HCT116 (cell line): ENCODE results near the gene LRCH2. TPM values are rescaled to one million over a fixed set of nuclear protein-coding genes. Genes with fewer than 3 reads are reported as not detected.

Experiments
- ATAC-seq: fragments of 200-7000 bp; cut with Tn5 transposase; 2 replicates; pipeline ENCODE4 v1.9.1; 2020; ENCODE audit warnings: mild to moderate bottlenecking, moderate library complexity
- BruUV-seq: library from RNA; stranded (reverse); fragments of 400-500 nt; replicated peaks from 2 replicates; lab custom pipeline; 2021; lab: Mats Ljungman, UMichigan
- CTCF ChIA-PET: fragments of 300-600 bp; sonication (Branson Sonifier 250); formaldehyde crosslinking; loops from one replicate; lab custom pipeline; 2021; ENCODE audit warnings: antibody characterized with exemption; lab: Charles Lee
- POLR2A ChIA-PET: fragments of 300-600, 350-600 bp; sonication (Branson Sonifier 250); formaldehyde crosslinking; loops from one replicate; lab custom pipeline; 2021; ENCODE audit warnings: antibody characterized with exemption; lab: Charles Lee
- RAD21 ChIA-PET, 2 experiments: fragments of 300-600 bp; sonication (Branson Sonifier 250); formaldehyde crosslinking; loops; one replicate each; lab custom pipeline; 2023; ENCODE audit warnings: low total read pairs in 2 of 2; ENCODE audit not compliant: uncharacterized antibody in 2 of 2, unreplicated experiment in 2 of 2, low non-redundant PET in 1 of 2; lab: Charles Lee
- DNase-seq: peaks from one replicate; pipeline ENCODE4 v3.0.0-alpha.2; 2010; ENCODE audit warnings: low read depth, low spot score
- H2AFZ ChIP-seq: fragments of 200-600 bp; shearing (Covaris generic), sonication (generic); 2 replicates; pipeline ENCODE4 v1.6.1; 2017; ENCODE audit warnings: low read depth, mixed run types, mixed read lengths, antibody characterized with exemption, low read length; ENCODE audit not compliant: poor library complexity, severe bottlenecking
- H3K27ac ChIP-seq: 2 replicates; pipeline ENCODE4 v1.5.1; 2012; ENCODE audit warnings: low read depth, low read length
- H3K27me3 ChIP-seq: fragments of 200-600 bp; sonication (generic); 2 replicates; pipeline ENCODE4 v1.6.1; 2016; ENCODE audit warnings: mixed run types, low read length, mixed read lengths; ENCODE audit not compliant: insufficient read depth
- H3K36me3 ChIP-seq, 2 experiments: fragments of 200-500 bp in 1 of 2; fragments of 200-600 bp in 1 of 2; sonication (Bioruptor generic) in 1 of 2; sonication (generic) in 1 of 2; 2 replicates each; pipeline versions ENCODE4 v1.5.1 to v1.6.1; 2014 to 2016; ENCODE audit warnings: low read length in 2 of 2, inconsistent platforms in 1 of 2, mixed read lengths in 1 of 2, mixed run types in 1 of 2; ENCODE audit not compliant: insufficient read depth in 2 of 2, control insufficient read depth in 1 of 2
- H3K4me1 ChIP-seq, 2 experiments: fragments of 200-600 bp in 1 of 2; sonication (generic) in 1 of 2; 2 replicates each; pipeline versions ENCODE4 v1.5.1 to v1.6.1; 2012 to 2017; ENCODE audit warnings: low read length in 2 of 2, inconsistent platforms in 1 of 2, mild to moderate bottlenecking in 1 of 2, mixed read lengths in 1 of 2, mixed run types in 1 of 2, moderate library complexity in 1 of 2; ENCODE audit not compliant: insufficient read depth in 2 of 2, control insufficient read depth in 1 of 2
- H3K4me2 ChIP-seq: fragments of 200-600 bp; sonication (generic); 2 replicates; pipeline ENCODE4 v1.6.1; 2017; ENCODE audit warnings: mixed run types, low read length, mixed read lengths
- H3K4me3 ChIP-seq, 2 experiments: fragments of 200-600 bp in 1 of 2; sonication (generic) in 1 of 2; replicated peaks in 1 of 2; 2 replicates each; pipeline ENCODE4 v1.5.1; 2011 to 2016; ENCODE audit warnings: low read length in 2 of 2, control low read depth in 1 of 2, low read depth in 1 of 2, mild to moderate bottlenecking in 1 of 2, mixed read lengths in 1 of 2, mixed run types in 1 of 2
- H3K79me2 ChIP-seq: fragments of 200-600 bp; sonication (generic); 2 replicates; pipeline ENCODE4 v1.6.1; 2017; ENCODE audit warnings: mild to moderate bottlenecking, mixed run types, low read length, moderate library complexity, mixed read lengths; ENCODE audit not compliant: insufficient read depth
- H3K9ac ChIP-seq: fragments of 200-600 bp; sonication (generic); 2 replicates; pipeline ENCODE4 v1.6.1; 2016; ENCODE audit warnings: low read length, mixed read lengths
- H3K9me2 ChIP-seq: fragments of 200-600 bp; sonication (generic), shearing (Covaris generic); 2 replicates; pipeline ENCODE4 v1.6.1; 2017; ENCODE audit warnings: mixed run types, mild to moderate bottlenecking, moderate library complexity; ENCODE audit not compliant: insufficient read depth
- H3K9me3 ChIP-seq, 2 experiments: fragments of 200-500 bp in 1 of 2; fragments of 200-600 bp in 1 of 2; sonication (Bioruptor generic) in 1 of 2; sonication (generic) in 1 of 2; 2 replicates each; pipeline ENCODE4 v1.6.1; 2014 to 2017; ENCODE audit warnings: low read length in 2 of 2, mixed read lengths in 2 of 2, inconsistent platforms in 1 of 2, low read depth in 1 of 2, mild to moderate bottlenecking in 1 of 2, mixed run types in 1 of 2, moderate library complexity in 1 of 2; ENCODE audit not compliant: control insufficient read depth in 1 of 2, insufficient read depth in 1 of 2
- H4K20me1 ChIP-seq: fragments of 200-600 bp; sonication (generic), shearing (Covaris generic); 2 replicates; pipeline ENCODE4 v1.6.1; 2017; ENCODE audit warnings: mixed run types, mild to moderate bottlenecking, moderate library complexity; ENCODE audit not compliant: insufficient read depth
- CBX3 ChIP-seq: IDR thresholded peaks from 2 replicates; pipeline ENCODE4 v1.6.1; 2012; ENCODE audit warnings: low read depth
- ELF1 ChIP-seq: IDR thresholded peaks from 2 replicates; pipeline ENCODE4 v1.6.1; 2012; ENCODE audit warnings: low read depth, borderline replicate concordance
- EZH2 ChIP-seq: fragments of 200-600 bp; sonication (generic); IDR thresholded peaks from 2 replicates; pipeline ENCODE4 v1.6.1; 2017; ENCODE audit warnings: antibody characterized with exemption, mixed run types
- EZH2phosphoT487 ChIP-seq: fragments of 200-600 bp; IDR thresholded peaks from 2 replicates; pipeline ENCODE4 v1.6.1; 2018; ENCODE audit warnings: antibody characterized with exemption, borderline replicate concordance
- FOSL1 ChIP-seq: IDR thresholded peaks from 2 replicates; pipeline ENCODE4 v1.6.1; 2012; ENCODE audit warnings: low read depth
- JUND ChIP-seq: IDR thresholded peaks from 2 replicates; pipeline ENCODE4 v1.6.1; 2012
- POLR2A ChIP-seq: IDR thresholded peaks from 2 replicates; pipeline ENCODE4 v1.7.0; 2011; ENCODE audit warnings: borderline replicate concordance; ENCODE audit not compliant: insufficient read depth, insufficient read length; ENCODE audit errors: extremely low read depth
- POLR2AphosphoS5 ChIP-seq: IDR thresholded peaks from 2 replicates; pipeline ENCODE4 v1.6.1; 2011; ENCODE audit warnings: mild to moderate bottlenecking, low read depth, low read length, moderate library complexity
- SIN3A ChIP-seq: IDR thresholded peaks from 2 replicates; pipeline ENCODE4 v1.6.1; 2012; ENCODE audit warnings: low read depth
- ZBTB33 ChIP-seq: IDR thresholded peaks from 2 replicates; pipeline ENCODE4 v1.6.1; 2011; ENCODE audit warnings: mild to moderate bottlenecking, low read length, moderate library complexity; ENCODE audit not compliant: insufficient replicate concordance; ENCODE audit errors: extremely low read depth
- ZFX ChIP-seq: fragments of 450-650 bp; IDR thresholded peaks from 2 replicates; pipeline ENCODE4 v1.6.1; 2017
- intact Hi-C: fragments of 100-400 bp; cut with micrococcal nuclease; formaldehyde crosslinking; loops from 2 replicates; pipeline ENCODE4 v1.10.0; 2022
- total RNA-seq: library from RNA; stranded (reverse); gene quantifications from one replicate; pipeline ENCODE4 v1.2.1, GENCODE V29; 2021; ENCODE audit not compliant: unreplicated experiment
- TF ChIP-seq, protein P1 (sequence below): IDR thresholded peaks from 2 replicates; pipeline ENCODE4 v1.6.1; 2012; ENCODE audit warnings: low read depth
- TF ChIP-seq, protein P2 (sequence below): IDR thresholded peaks from 2 replicates; pipeline ENCODE4 v1.6.1; 2012
- TF ChIP-seq, protein P3 (sequence below): IDR thresholded peaks from 2 replicates; pipeline ENCODE4 v1.6.1; 2012

Gene LRCH2
- total RNA-seq, 1 experiment from 2014 or later: not detected

- no peak for TF ChIP-seq ELF1
- TF ChIP-seq ZFX: no peak
- TF ChIP-seq, protein P1, sequence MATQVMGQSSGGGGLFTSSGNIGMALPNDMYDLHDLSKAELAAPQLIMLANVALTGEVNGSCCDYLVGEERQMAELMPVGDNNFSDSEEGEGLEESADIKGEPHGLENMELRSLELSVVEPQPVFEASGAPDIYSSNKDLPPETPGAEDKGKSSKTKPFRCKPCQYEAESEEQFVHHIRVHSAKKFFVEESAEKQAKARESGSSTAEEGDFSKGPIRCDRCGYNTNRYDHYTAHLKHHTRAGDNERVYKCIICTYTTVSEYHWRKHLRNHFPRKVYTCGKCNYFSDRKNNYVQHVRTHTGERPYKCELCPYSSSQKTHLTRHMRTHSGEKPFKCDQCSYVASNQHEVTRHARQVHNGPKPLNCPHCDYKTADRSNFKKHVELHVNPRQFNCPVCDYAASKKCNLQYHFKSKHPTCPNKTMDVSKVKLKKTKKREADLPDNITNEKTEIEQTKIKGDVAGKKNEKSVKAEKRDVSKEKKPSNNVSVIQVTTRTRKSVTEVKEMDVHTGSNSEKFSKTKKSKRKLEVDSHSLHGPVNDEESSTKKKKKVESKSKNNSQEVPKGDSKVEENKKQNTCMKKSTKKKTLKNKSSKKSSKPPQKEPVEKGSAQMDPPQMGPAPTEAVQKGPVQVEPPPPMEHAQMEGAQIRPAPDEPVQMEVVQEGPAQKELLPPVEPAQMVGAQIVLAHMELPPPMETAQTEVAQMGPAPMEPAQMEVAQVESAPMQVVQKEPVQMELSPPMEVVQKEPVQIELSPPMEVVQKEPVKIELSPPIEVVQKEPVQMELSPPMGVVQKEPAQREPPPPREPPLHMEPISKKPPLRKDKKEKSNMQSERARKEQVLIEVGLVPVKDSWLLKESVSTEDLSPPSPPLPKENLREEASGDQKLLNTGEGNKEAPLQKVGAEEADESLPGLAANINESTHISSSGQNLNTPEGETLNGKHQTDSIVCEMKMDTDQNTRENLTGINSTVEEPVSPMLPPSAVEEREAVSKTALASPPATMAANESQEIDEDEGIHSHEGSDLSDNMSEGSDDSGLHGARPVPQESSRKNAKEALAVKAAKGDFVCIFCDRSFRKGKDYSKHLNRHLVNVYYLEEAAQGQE: no peak
- TF ChIP-seq POLR2AphosphoS5: no peak
- TF ChIP-seq, protein P2, sequence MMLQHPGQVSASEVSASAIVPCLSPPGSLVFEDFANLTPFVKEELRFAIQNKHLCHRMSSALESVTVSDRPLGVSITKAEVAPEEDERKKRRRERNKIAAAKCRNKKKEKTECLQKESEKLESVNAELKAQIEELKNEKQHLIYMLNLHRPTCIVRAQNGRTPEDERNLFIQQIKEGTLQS: no peak
- TF ChIP-seq FOSL1: no peak
- no peak for TF ChIP-seq CBX3
- TF ChIP-seq, protein P3, sequence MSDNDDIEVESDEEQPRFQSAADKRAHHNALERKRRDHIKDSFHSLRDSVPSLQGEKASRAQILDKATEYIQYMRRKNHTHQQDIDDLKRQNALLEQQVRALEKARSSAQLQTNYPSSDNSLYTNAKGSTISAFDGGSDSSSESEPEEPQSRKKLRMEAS: no peak
- no peak for TF ChIP-seq EZH2
- TF ChIP-seq POLR2A: no peak
- TF ChIP-seq SIN3A: no peak
- no peak for TF ChIP-seq JUND
- TF ChIP-seq ZBTB33: no peak
- no peak for TF ChIP-seq EZH2phosphoT487
- no peaks in the 10 kb centered on the region for H3K9me2 ChIP-seq
Observed at GRCh38 chrX:115269051-115269683, 35.3 kb upstream of the LRCH2 start.

More at GRCh38 chrX:115269051-115269683, 35.3 kb upstream of the LRCH2 start:
- ChIA-PET RAD21 (no interaction called here), POLR2A (no interaction called here), CTCF (no interaction called here)
- DNase-seq: no peak
- no TSS peak for BruUV-seq
- Histone ChIP-seq H3K4me3 (no peak overlapping the region), H2AFZ (no peak overlapping the region), H3K4me1 (no peaks in the 10 kb centered on the region), H3K9ac (no peak overlapping the region), H3K4me2 (no peak overlapping the region), H3K27ac (no peak overlapping the region), H3K9me3 (no peaks in the 10 kb centered on the region), H4K20me1 (no peaks in the 10 kb centered on the region), H3K79me2 (no peaks in the 10 kb centered on the region), H3K27me3 (no peaks in the 10 kb centered on the region), H3K36me3 (no peaks in the 10 kb centered on the region)
- ATAC-seq: no peak
- intact Hi-C loops: no loop called here
